Breast epithelium (tissue), 3 donors: ENCODE measurements around the gene SPSB1.

Experiments used
- POLR2A ChIP-seq: fragments of 450-650 bp; IDR thresholded peaks from one replicate; pipeline ENCODE4 v1.6.1; 2016; ENCODE audit warnings: antibody characterized with exemption, mild to moderate bottlenecking, moderate library complexity
- TF ChIP-seq, protein P1 (sequence below), 3 donors: fragments of 450-650 bp; IDR thresholded peaks; one replicate each; pipeline ENCODE4 v1.5.1; 2016 to 2017; ENCODE audit warnings: antibody characterized with exemption in 3 of 3, mild to moderate bottlenecking in 3 of 3, moderate library complexity in 3 of 3

GRCh38 chr1:9410737-9411297 lies 118.1 kb downstream of the SPSB1 start:
- TF ChIP-seq, protein P1, sequence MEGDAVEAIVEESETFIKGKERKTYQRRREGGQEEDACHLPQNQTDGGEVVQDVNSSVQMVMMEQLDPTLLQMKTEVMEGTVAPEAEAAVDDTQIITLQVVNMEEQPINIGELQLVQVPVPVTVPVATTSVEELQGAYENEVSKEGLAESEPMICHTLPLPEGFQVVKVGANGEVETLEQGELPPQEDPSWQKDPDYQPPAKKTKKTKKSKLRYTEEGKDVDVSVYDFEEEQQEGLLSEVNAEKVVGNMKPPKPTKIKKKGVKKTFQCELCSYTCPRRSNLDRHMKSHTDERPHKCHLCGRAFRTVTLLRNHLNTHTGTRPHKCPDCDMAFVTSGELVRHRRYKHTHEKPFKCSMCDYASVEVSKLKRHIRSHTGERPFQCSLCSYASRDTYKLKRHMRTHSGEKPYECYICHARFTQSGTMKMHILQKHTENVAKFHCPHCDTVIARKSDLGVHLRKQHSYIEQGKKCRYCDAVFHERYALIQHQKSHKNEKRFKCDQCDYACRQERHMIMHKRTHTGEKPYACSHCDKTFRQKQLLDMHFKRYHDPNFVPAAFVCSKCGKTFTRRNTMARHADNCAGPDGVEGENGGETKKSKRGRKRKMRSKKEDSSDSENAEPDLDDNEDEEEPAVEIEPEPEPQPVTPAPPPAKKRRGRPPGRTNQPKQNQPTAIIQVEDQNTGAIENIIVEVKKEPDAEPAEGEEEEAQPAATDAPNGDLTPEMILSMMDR (IDR thresholded peaks at IDR 0.05), result no peak
- no peak for TF ChIP-seq POLR2A
